ENCODE measurements around the gene SNX24.

Gene SNX24

GRCh38 chr5:122901346-122901745 is 55.9 kb downstream of the SNX24 start:
- Histone ChIP-seq H3K9me2 (replicated peaks; ENCODE audit: insufficient read depth, low read length) (no peaks in the 10 kb centered on the region), H3K4me2 (ENCODE audit: low read depth, low read length, poor library complexity, severe bottlenecking) (no peak overlapping the region), H2AFZ (ENCODE audit: low read depth, low read length, severe bottlenecking) (no peak overlapping the region), H3K4me3 (ENCODE audit: insufficient read depth, low read length, poor library complexity, severe bottlenecking) (no peak overlapping the region), H3K27me3 (ENCODE audit: low read length) (no peaks in the 10 kb centered on the region), H4K20me1 (ENCODE audit: low read depth, low read length) (no peaks in the 10 kb centered on the region), H3K27ac (ENCODE audit: low read depth, low read length) (no peak overlapping the region), H3K9me3 (ENCODE audit: insufficient read depth, low read length) (no peaks in the 10 kb centered on the region), H3K36me3 (ENCODE audit: low read length) (no peaks in the 10 kb centered on the region), H3K9ac (ENCODE audit: low read length) (no peak overlapping the region), H3K79me2 (ENCODE audit: insufficient read depth, low read length) (no peaks in the 10 kb centered on the region), H3F3A (ENCODE audit: insufficient read depth) (no peaks in the 10 kb centered on the region)
- no peak for TF ChIP-seq EZH2phosphoT487 (conservative IDR thresholded peaks at IDR 0.05; ENCODE audit: low read length)
- TF ChIP-seq CTCF (IDR thresholded peaks at IDR 0.05; ENCODE audit: insufficient read depth, low read length, poor library complexity, severe bottlenecking), result no peak

- H3K36me3 ChIP-seq (ENCODE audit: low read length), result no peaks in the 10 kb centered on the region
- no peaks in the 10 kb centered on the region for H4K20me1 ChIP-seq (ENCODE audit: low read depth, low read length)
- H2AFZ ChIP-seq (ENCODE audit: low read depth, low read length, severe bottlenecking), result no peak overlapping the region
- no peak overlapping the region for H3K9ac ChIP-seq (ENCODE audit: low read length)
- H3F3A ChIP-seq (ENCODE audit: insufficient read depth), result no peaks in the 10 kb centered on the region
- no peak overlapping the region for H3K4me3 ChIP-seq (ENCODE audit: insufficient read depth, low read length, poor library complexity, severe bottlenecking)
- H3K27me3 ChIP-seq (ENCODE audit: low read length), result no peaks in the 10 kb centered on the region
- no peak overlapping the region for H3K27ac ChIP-seq (ENCODE audit: low read depth, low read length)
- H3K9me2 ChIP-seq (replicated peaks; ENCODE audit: insufficient read depth, low read length), result no peaks in the 10 kb centered on the region
- H3K9me3 ChIP-seq (ENCODE audit: insufficient read depth, low read length), result no peaks in the 10 kb centered on the region
- TF ChIP-seq CTCF (IDR thresholded peaks at IDR 0.05; ENCODE audit: insufficient read depth, low read length, poor library complexity, severe bottlenecking), result no peak
- TF ChIP-seq EZH2phosphoT487 (conservative IDR thresholded peaks at IDR 0.05; ENCODE audit: low read length), result no peak
- H3K79me2 ChIP-seq (ENCODE audit: insufficient read depth, low read length), result no peaks in the 10 kb centered on the region
- H3K4me2 ChIP-seq (ENCODE audit: low read depth, low read length, poor library complexity, severe bottlenecking), result no peak overlapping the region
Observed at GRCh38 chr5:122902263-122902662, 56.9 kb downstream of the SNX24 start.

- Histone ChIP-seq H3K9me2 (replicated peaks; ENCODE audit: insufficient read depth, low read length) (no peaks in the 10 kb centered on the region), H3K27me3 (ENCODE audit: low read length) (no peaks in the 10 kb centered on the region), H3K79me2 (ENCODE audit: insufficient read depth, low read length) (no peaks in the 10 kb centered on the region), H4K20me1 (ENCODE audit: low read depth, low read length) (no peaks in the 10 kb centered on the region), H3F3A (ENCODE audit: insufficient read depth) (no peaks in the 10 kb centered on the region), H3K4me3 (ENCODE audit: insufficient read depth, low read length, poor library complexity, severe bottlenecking) (no peak overlapping the region), H3K9me3 (ENCODE audit: insufficient read depth, low read length) (no peaks in the 10 kb centered on the region), H2AFZ (ENCODE audit: low read depth, low read length, severe bottlenecking) (no peak overlapping the region), H3K4me2 (ENCODE audit: low read depth, low read length, poor library complexity, severe bottlenecking) (no peak overlapping the region), H3K27ac (ENCODE audit: low read depth, low read length) (no peak overlapping the region), H3K9ac (ENCODE audit: low read length) (no peak overlapping the region), H3K36me3 (ENCODE audit: low read length) (no peaks in the 10 kb centered on the region)
- TF ChIP-seq EZH2phosphoT487 (conservative IDR thresholded peaks at IDR 0.05; ENCODE audit: low read length) (no peak), CTCF (IDR thresholded peaks at IDR 0.05; ENCODE audit: insufficient read depth, low read length, poor library complexity, severe bottlenecking) (no peak)
Observed at GRCh38 chr5:122906768-122907167, 61.4 kb downstream of the SNX24 start.

Data from SU-DHL-6 (cell line).